DMS114 treated with DMSO at 0.1 percent for 48 hours (cell line): ENCODE results near the gene SLC35F2.
A peak's percentile ranks its signal among the peaks of the same experiment; 100 is the strongest.
"Not testable (repeated sequence)": the region's sequence is repeated elsewhere in the genome, so short reads cannot be mapped to it uniquely, and the experiment has no call there.

Experiments
- DNase-seq: peaks from one replicate; lab custom pipeline; 2025; ENCODE audit not compliant: unreplicated experiment; lab: John Stamatoyannopoulos, UW

SLC35F2 gene, protein sequence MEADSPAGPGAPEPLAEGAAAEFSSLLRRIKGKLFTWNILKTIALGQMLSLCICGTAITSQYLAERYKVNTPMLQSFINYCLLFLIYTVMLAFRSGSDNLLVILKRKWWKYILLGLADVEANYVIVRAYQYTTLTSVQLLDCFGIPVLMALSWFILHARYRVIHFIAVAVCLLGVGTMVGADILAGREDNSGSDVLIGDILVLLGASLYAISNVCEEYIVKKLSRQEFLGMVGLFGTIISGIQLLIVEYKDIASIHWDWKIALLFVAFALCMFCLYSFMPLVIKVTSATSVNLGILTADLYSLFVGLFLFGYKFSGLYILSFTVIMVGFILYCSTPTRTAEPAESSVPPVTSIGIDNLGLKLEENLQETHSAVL

GRCh38 chr11:107858217-107859070 is at the start of gene SLC35F2:
TSS of gene SLC35F2 (minus strand) at chr11:107858787. CDS start at chr11:107858767, 20 bp downstream.
- DNase-seq = peak; percentile 15

DNA sequence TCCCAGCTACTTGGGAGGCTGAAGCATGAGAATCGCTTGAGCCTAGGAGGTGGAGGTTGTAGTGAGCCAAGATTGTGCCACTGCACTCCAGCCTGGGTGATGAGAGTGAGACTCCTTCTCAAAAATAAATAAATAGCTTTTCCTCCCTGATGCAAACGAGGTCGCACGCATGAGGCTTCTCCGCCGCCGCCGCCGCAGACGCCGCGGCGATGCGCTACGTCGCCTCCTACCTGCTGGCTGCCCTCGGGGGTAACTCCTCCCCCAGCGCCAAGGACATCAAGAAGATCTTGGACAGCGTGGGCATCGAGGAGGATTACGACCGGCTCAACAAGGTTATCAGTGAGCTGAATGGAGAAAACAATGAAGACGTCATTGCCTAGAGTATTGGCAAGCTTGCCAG is 49.6 kb upstream of the SLC35F2 start:
- no peak for DNase-seq

GRCh38 chr11:107898270-107898669 is 39.7 kb upstream of the SLC35F2 start:
- DNase-seq = peak; percentile 4

GRCh38 chr11:107882095-107882820 is 23.7 kb upstream of the SLC35F2 start:
- DNase-seq = no peak

DNA sequence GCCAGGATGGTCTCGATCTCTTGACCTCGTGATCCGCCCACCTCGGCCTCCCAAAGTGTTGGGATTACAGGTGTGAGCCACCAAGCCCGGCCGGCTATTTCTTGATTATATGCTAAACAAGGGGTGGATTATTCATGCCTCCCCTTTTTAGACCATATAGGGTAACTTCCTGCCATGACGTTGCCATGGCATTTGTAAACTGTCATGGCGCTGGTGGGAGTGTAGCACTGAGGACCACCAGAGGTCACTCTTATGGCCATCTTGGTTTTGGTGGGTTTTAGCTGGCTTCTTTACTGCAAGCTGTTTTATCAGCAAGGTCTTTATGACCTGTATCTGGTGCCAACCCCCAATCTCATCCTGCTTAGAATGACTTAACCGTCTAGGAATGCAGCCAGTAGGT is 22.9 kb upstream of the SLC35F2 start:
- not testable (repeated sequence) for DNase-seq

DNA sequence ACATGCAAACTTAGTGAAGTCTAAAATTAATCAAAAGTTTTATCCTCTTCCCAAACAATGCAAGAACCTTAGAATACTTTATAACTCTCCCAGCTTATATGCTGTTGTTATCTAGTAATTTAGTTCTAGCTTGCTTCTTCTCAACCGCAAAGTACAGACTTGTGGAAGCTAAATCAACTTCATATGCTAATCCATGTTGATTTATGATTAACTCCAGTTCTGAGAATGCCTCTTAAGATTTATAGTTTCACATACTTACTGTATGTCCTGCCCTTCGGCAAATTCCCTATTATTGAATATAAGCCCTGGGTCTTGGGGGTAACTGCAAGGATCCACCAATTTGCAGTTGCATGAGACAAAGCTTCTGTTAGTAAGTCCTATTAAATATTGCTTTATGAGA is 17.6 kb upstream of the SLC35F2 start:
- DNase-seq = no peak

DNA sequence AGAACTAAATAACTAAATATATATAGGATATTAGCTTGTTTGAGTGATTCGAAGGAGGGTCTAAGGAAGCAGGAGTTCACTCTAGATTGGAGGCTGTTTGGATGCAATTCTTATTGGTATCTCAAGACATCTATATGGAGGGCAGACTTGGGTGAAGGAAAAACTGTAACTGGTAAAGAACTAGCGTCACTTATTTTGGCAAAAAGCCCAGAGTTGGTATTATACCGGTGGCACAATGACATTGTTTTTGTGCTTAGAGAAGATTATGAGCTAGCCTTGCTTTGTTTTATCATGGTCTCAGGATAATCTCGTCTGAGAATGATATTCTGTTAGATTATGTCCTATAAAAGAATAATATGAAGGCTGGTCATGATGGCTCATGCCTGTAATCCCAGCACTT is 6.0 kb upstream of the SLC35F2 start:
- no peak for DNase-seq

GRCh38 chr11:107860688-107861087 is 2.1 kb upstream of the SLC35F2 start:
- DNase-seq = no peak

- not testable (repeated sequence) for DNase-seq
These were observed 1.6 kb upstream of the SLC35F2 start for GRCh38 chr11:107860240-107860620.

- no peak for DNase-seq
These were observed 1.1 kb upstream of the SLC35F2 start for GRCh38 chr11:107859459-107860239.

- no peak for DNase-seq
These were observed 904 bp downstream of the SLC35F2 start for GRCh38 chr11:107857550-107858216.

DNA sequence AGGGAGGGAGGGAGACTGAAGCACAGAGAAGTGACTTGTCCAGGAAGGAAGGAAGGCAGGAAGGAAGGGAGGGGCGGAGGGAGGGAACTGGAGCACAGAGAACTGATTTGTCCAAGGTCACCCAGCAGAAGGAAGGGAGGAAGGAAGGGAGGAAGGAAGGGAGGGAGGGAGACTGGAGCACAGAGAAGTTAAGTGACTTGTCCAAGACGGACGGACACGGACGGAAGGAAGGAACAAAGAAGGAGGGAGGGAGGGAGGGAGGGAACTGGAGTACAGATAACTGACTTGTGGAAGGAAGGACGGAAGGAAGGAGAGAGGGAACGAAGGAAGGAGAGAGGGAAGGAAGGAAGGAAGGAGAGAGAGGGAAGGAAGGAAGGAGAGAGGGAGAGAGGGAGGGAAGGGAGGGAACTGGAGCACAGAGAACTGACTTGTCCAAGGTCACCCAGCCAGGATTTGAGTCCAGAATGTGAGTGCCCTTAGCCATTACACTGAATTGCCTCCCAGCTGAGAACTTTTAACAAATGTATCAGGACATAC is 1.5 kb downstream of the SLC35F2 start:
- no peak for DNase-seq

DNA sequence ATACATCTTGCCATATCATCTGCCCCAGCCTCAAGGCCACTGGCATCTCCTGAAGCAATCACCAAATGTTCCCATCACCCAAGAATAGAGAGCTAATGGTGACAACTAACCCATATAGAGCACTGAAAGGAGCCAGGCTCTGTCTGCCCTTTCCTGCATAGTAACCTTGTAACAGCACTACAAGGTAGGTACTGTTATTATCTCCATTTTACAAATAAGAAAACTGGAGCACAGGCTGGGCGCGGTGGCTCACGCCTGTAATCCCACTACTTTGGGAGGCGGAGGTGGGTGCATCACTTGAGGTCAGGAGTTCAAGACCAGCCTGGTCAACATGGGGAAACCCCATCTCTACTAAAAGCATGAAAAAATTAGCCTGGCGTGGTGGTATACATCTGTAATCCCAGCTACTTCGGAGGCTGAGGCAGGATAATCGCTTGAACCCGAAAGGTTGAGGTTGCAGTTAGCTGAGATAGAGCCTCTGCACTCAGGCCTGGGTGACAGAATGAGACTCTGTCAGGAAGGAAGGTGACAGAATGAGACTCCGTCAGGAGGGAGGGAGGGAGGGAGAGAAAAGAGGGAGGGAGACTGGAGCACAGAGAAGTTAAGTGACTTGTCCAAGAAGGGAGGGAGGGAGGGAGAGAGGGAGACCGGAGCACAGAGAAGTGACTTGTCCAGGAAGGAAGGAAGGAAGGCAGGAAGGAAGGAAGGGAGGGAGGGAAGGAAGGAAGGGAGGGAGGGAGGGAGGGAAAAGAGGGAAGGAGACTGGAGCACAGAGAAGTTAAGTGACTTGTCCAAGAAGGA is 2.2 kb downstream of the SLC35F2 start:
- DNase-seq = no peak

- no peak for DNase-seq
These were observed 5.5 kb downstream of the SLC35F2 start for GRCh38 chr11:107853070-107853469.

GRCh38 chr11:107851704-107852310 is 6.8 kb downstream of the SLC35F2 start:
- DNase-seq = no peak

- DNase-seq = no peak
These were observed 8.8 kb downstream of the SLC35F2 start for GRCh38 chr11:107849790-107850189.

- DNase-seq = no peak
These were observed 10.2 kb downstream of the SLC35F2 start for GRCh38 chr11:107848345-107848744.

DNA sequence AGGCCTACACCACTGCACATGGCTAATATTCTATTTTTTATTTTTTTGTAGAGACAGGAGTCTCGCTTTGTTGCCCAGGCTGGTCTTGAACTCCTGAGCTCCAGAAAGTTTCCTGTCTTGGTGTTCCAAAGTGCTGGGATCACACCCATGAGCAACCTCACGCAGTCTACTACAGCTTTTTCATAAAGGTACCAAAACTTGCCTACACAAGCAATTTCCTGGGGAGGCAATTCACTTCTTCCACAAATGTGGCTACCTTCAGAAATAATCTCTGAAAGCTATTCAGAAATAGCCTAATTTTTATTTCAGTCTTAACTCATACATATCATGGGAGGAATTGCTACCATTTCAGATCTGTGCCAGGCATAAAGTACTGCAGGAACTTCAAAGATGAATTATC is 11.4 kb downstream of the SLC35F2 start:
- no peak for DNase-seq

- no peak for DNase-seq
These were observed 14.5 kb downstream of the SLC35F2 start for GRCh38 chr11:107844041-107844440.
